ENCODE measurements around the gene VPS13A.

VPS13A gene

DNA sequence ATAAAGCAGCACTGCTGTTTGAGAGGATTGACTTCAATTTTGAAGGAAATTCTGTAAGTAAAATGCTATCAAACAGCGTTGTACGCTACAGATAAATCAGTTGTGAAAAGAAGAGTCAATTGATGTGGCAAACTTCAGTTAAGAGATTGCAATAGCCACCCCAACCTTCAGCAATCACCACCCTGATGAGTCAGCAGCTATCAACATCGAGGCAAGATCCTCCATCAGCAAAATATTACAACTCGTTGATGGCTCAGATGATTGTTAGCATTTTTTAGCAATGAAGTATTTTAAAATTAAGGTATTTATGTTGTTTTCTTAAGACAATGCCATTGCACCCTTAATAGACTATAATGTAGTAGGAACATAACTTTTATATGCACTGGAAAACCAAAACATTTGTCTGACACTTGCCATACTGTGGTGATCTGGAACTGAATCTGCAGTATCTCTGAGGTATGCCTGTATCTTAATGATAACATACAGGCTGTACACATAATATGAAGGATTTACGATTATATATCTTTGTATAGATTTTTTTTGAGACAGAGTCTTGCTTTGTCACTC, 47.5 kb downstream of the VPS13A start:
- TF ChIP-seq GATA3 (IDR thresholded peaks at IDR 0.05; ENCODE audit: low read depth, low read length): no peak
- no peak for TF ChIP-seq GATA2 (IDR thresholded peaks at IDR 0.05; ENCODE audit: low read depth, low read length)

- no peak for TF ChIP-seq GATA3 (IDR thresholded peaks at IDR 0.05; ENCODE audit: low read depth, low read length)
- no peak for TF ChIP-seq GATA2 (IDR thresholded peaks at IDR 0.05; ENCODE audit: low read depth, low read length)
These were observed 59.4 kb downstream of the VPS13A start for GRCh38 chr9:77236693-77237092.

DNA sequence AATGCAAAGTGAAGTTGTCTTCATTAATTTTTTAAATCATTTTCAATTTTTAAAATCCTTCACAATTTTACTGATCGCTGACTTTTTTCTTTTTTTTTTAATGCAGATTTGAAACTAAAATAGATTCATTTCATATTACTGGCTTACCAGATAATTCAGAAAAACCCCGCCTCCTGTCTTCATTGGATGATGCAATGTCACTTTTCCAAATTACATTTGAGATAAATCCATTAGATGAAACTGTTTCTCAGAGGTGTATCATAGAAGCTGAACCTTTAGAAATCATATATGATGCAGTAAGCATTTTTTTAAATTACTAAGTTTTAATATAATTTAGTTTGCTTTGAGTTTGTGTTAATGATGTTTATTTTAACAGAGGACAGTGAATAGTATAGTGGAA, 60.6 kb downstream of the VPS13A start:
- TF ChIP-seq GATA2 (IDR thresholded peaks at IDR 0.05; ENCODE audit: low read depth, low read length) (no peak), GATA3 (IDR thresholded peaks at IDR 0.05; ENCODE audit: low read depth, low read length) (no peak)

- no peak for TF ChIP-seq GATA2 (IDR thresholded peaks at IDR 0.05; ENCODE audit: low read depth, low read length)
- TF ChIP-seq GATA3 (IDR thresholded peaks at IDR 0.05; ENCODE audit: low read depth, low read length): no peak
These were observed 73.7 kb downstream of the VPS13A start for GRCh38 chr9:77251050-77251449.

GRCh38 chr9:77257275-77257674, 79.9 kb downstream of the VPS13A start:
- TF ChIP-seq GATA3 (IDR thresholded peaks at IDR 0.05; ENCODE audit: low read depth, low read length): no peak
- TF ChIP-seq GATA2 (IDR thresholded peaks at IDR 0.05; ENCODE audit: low read depth, low read length): no peak

GRCh38 chr9:77261605-77262004, 84.3 kb downstream of the VPS13A start:
- TF ChIP-seq GATA2 (IDR thresholded peaks at IDR 0.05; ENCODE audit: low read depth, low read length) (no peak), GATA3 (IDR thresholded peaks at IDR 0.05; ENCODE audit: low read depth, low read length) (no peak)

DNA sequence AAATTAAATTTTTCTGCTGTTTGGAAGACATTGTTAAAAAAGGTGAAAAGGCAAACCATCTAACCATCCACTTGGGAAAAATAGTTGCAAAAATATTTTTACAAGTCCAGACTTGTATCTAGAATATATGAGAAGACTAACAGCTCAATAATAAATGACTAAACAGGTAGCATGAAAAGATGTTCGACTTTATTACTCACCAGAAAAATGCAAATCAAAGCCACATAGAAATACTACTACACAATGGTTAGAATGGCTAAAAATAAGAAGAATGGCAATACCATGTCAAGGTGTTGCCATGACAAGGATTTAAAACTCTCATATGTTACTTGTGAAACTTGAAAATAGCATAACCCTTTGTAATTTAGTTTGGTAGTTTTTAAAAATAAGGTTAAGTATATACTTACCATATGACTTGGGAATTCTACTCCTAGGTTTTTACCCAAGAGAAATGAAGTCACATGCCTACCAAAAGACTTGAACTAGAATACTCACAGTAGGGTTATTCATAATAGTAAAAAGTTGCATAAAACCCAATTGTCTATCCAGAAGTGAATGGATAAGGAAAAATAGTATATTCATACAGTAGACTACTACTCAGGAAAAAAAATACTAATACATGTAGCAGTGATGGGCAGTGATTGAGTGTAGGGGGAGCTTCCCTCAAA, 93.8 kb downstream of the VPS13A start:
- TF ChIP-seq GATA3 (IDR thresholded peaks at IDR 0.05; ENCODE audit: low read depth, low read length) (no peak), GATA2 (IDR thresholded peaks at IDR 0.05; ENCODE audit: low read depth, low read length) (no peak)

DNA sequence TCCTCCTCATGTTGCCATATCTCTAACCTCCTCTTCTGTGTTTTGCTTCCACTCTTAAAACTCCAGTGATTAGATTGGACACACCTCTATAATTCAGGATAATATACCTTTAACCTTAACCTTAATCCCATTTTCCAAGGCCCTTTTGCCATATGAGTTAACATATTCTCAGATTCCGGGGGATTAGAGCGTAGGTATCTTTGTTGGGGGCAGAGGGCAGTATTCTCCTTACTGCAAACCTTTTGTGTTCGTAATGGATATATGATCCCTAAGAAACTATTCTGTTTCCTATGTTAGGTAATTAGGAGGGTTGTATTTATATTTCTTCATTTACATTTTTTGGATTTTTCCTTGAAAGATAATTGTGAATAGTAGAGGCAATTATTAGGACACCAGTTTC, 99.5 kb downstream of the VPS13A start:
- TF ChIP-seq GATA2 (IDR thresholded peaks at IDR 0.05; ENCODE audit: low read depth, low read length) (no peak), GATA3 (IDR thresholded peaks at IDR 0.05; ENCODE audit: low read depth, low read length) (no peak)

- TF ChIP-seq GATA2 (IDR thresholded peaks at IDR 0.05; ENCODE audit: low read depth, low read length) (no peak), GATA3 (IDR thresholded peaks at IDR 0.05; ENCODE audit: low read depth, low read length) (no peak)
These were observed 100.4 kb downstream of the VPS13A start for GRCh38 chr9:77277719-77278118.

- TF ChIP-seq GATA3 (IDR thresholded peaks at IDR 0.05; ENCODE audit: low read depth, low read length): no peak
These were observed 106.7 kb downstream of the VPS13A start for GRCh38 chr9:77283991-77284390.

GRCh38 chr9:77284616-77285015, 107.3 kb downstream of the VPS13A start:
- TF ChIP-seq GATA2 (IDR thresholded peaks at IDR 0.05; ENCODE audit: low read depth, low read length): no peak
- TF ChIP-seq GATA3 (IDR thresholded peaks at IDR 0.05; ENCODE audit: low read depth, low read length): no peak

DNA sequence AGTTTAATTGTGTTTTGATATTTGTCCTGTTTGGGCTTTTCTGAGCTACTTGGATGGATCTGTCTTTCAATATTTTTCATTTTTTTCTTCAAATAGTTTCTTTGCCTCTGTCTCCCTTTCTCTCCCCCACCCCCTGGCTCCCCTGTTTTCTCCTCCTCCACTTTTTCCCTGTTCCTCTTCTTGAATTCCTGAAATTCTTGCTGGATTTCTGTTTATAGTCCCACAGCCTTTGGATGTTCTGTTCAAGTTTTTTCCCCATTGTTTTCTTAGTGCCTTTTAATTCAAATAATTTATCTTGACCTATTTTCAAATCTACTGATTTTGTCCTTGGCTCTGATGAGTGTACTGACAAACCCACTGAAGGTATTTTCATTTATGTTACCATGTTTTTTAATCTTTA, 113.0 kb downstream of the VPS13A start:
- no peak for TF ChIP-seq GATA3 (IDR thresholded peaks at IDR 0.05; ENCODE audit: low read depth, low read length)
- TF ChIP-seq GATA2 (IDR thresholded peaks at IDR 0.05; ENCODE audit: low read depth, low read length): no peak

GRCh38 chr9:77291714-77292113, 114.4 kb downstream of the VPS13A start:
- TF ChIP-seq GATA3 (IDR thresholded peaks at IDR 0.05; ENCODE audit: low read depth, low read length): no peak
- TF ChIP-seq GATA2 (IDR thresholded peaks at IDR 0.05; ENCODE audit: low read depth, low read length): no peak

- TF ChIP-seq GATA2 (IDR thresholded peaks at IDR 0.05; ENCODE audit: low read depth, low read length) (no peak), GATA3 (IDR thresholded peaks at IDR 0.05; ENCODE audit: low read depth, low read length) (no peak)
These were observed 116.6 kb downstream of the VPS13A start for GRCh38 chr9:77293949-77294348.

GRCh38 chr9:77304543-77304942, 127.2 kb downstream of the VPS13A start:
- TF ChIP-seq GATA2 (IDR thresholded peaks at IDR 0.05; ENCODE audit: low read depth, low read length) (no peak), GATA3 (IDR thresholded peaks at IDR 0.05; ENCODE audit: low read depth, low read length) (no peak)
